ENCODE results near the gene RIPPLY3. TPM values are rescaled to one million over a fixed set of nuclear protein-coding genes. Genes with fewer than 3 reads are reported as not detected.

RIPPLY3 gene
- total RNA-seq, 2 experiments from 2014 or later: not detected

DNA sequence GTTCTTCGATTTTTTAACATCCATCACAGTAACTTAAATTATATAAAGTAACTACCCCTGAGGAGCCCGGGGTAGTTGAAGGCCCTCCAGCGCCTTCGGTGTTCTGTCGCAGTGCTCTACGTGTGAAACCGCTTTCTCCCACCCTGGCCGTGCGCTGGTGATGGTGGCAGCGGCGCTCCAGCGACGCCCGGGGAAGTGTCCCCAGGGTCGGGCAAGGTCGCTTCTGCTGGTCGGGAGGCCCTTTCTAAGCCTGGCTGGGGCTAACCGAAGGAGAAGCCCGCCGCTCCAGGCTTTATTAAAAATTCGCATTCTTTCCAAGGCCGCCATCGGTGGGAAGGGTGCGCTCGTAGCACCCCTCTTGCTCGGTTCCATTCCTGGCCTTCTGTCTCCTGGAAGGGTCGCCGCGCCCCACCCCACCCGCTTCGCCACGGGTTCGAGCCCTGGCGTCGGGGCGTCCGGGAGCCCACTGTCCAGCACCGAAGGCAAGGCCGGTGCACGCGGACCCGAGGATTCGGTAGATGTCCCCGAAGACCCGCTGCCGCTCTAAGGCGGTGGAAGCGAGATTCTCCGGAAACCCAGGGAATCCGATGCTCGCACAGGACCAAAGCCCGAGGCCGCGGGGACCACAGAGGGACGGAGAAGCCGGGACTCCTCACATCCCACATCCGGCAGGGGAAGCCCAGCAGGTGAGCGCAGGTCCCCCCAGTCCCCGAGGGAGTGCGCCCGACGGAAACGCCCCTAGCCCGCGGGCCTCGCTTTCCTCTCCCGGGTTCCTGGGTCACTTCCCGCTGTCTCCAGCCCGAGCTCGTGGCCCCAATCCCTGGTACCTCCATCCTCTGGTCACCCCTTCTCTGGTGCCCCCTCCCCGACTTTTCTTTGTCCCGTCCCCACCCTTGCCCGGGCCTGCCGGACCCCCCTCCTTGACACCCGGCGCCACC is 685 bp upstream of the RIPPLY3 start:
- Histone ChIP-seq H3K9me3 (ENCODE audit: low read length) (no peaks in the 10 kb centered on the region), H3K9me2 (ENCODE audit: insufficient read depth, low read length) (no peaks in the 10 kb centered on the region), H3K36me3 (ENCODE audit: insufficient read depth, low read length) (no peaks in the 10 kb centered on the region), H4K20me1 (ENCODE audit: insufficient read depth, low read length) (no peaks in the 10 kb centered on the region), H3K4me1 (ENCODE audit: insufficient read depth, low read length, poor library complexity, severe bottlenecking) (peaks cover 6% of the 10 kb centered on the region), H3K4me3 (ENCODE audit: low read depth, low read length, poor library complexity, severe bottlenecking) (no peak overlapping the region), H3K79me2 (ENCODE audit: insufficient read depth, low read depth, low read length) (no peaks in the 10 kb centered on the region), H3K27ac (ENCODE audit: low read depth, low read length, poor library complexity, severe bottlenecking) (no peak overlapping the region), H3K4me2 (ENCODE audit: low read length) (no peak overlapping the region), H2AFZ (ENCODE audit: low read length) (no peak overlapping the region)
- intact Hi-C loops (cut with micrococcal nuclease; ENCODE audit: unreplicated experiment): no loop called here
- POLR2A ChIA-PET: interaction anchor here (0.6 kb wide), 1 partner anchor 1095 kb away, joined by 4 read pairs; no protein-coding TSS in a partner anchor
- TF ChIP-seq, protein P1, sequence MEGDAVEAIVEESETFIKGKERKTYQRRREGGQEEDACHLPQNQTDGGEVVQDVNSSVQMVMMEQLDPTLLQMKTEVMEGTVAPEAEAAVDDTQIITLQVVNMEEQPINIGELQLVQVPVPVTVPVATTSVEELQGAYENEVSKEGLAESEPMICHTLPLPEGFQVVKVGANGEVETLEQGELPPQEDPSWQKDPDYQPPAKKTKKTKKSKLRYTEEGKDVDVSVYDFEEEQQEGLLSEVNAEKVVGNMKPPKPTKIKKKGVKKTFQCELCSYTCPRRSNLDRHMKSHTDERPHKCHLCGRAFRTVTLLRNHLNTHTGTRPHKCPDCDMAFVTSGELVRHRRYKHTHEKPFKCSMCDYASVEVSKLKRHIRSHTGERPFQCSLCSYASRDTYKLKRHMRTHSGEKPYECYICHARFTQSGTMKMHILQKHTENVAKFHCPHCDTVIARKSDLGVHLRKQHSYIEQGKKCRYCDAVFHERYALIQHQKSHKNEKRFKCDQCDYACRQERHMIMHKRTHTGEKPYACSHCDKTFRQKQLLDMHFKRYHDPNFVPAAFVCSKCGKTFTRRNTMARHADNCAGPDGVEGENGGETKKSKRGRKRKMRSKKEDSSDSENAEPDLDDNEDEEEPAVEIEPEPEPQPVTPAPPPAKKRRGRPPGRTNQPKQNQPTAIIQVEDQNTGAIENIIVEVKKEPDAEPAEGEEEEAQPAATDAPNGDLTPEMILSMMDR (conservative IDR thresholded peaks at IDR 0.05; ENCODE audit: low read length): no peak
- TF ChIP-seq EZH2phosphoT487 (IDR thresholded peaks at IDR 0.05; ENCODE audit: borderline replicate concordance, low read depth, low read length): no peak
- CTCF ChIA-PET (ENCODE audit: unreplicated experiment): no interaction called here
- DNase-seq (ENCODE audit: low spot score): no peak
- no TSS peak for BruUV-seq (replicated peaks)

DNA sequence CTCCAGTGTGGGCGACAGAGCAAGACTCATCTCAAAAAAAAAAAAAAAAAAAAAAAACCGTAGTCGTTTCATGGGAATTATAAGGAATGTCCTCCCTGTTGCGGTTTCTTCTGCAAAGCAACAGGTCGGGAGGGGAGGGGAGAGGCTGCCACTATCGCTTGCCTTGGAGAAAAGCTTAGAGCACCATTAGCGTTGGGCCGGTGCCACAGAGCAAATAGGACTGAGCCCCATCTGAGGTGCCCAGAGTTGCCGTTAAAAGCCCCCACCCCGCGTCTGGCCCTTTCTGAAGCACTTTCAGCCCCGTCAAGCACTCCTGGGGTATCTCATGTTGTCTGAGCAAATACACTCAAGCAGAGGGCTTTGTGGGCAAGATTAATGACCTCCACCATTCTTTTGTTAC is 2.2 kb downstream of the RIPPLY3 start:
- POLR2A ChIA-PET: no interaction called here
- no peaks in the 10 kb centered on the region for H3K79me2 ChIP-seq (ENCODE audit: insufficient read depth, low read depth, low read length)
- no peak overlapping the region for H2AFZ ChIP-seq (ENCODE audit: low read length)
- H3K9me2 ChIP-seq (ENCODE audit: insufficient read depth, low read length): no peaks in the 10 kb centered on the region
- no peaks in the 10 kb centered on the region for H3K36me3 ChIP-seq (ENCODE audit: insufficient read depth, low read length)
- no peak for TF ChIP-seq EZH2phosphoT487 (IDR thresholded peaks at IDR 0.05; ENCODE audit: borderline replicate concordance, low read depth, low read length)
- TF ChIP-seq, protein P1 (conservative IDR thresholded peaks at IDR 0.05; ENCODE audit: low read length): no peak
- H3K4me2 ChIP-seq (ENCODE audit: low read length): no peak overlapping the region
- no TSS peak for BruUV-seq (replicated peaks)
- CTCF ChIA-PET (ENCODE audit: unreplicated experiment): interaction anchor here (0.6 kb wide), 1 partner anchor 64 kb away, joined by 3 read pairs; no protein-coding TSS in a partner anchor
- no peak for DNase-seq (ENCODE audit: low spot score)
- no peaks in the 10 kb centered on the region for H3K4me1 ChIP-seq (ENCODE audit: insufficient read depth, low read length, poor library complexity, severe bottlenecking)
- intact Hi-C loops (cut with micrococcal nuclease; ENCODE audit: unreplicated experiment): no loop called here
- H3K9me3 ChIP-seq (ENCODE audit: low read length): no peaks in the 10 kb centered on the region
- H3K4me3 ChIP-seq (ENCODE audit: low read depth, low read length, poor library complexity, severe bottlenecking): no peak overlapping the region
- no peak overlapping the region for H3K27ac ChIP-seq (ENCODE audit: low read depth, low read length, poor library complexity, severe bottlenecking)
- no peaks in the 10 kb centered on the region for H4K20me1 ChIP-seq (ENCODE audit: insufficient read depth, low read length)
